GM12873 (cell line): ENCODE results near the gene LAMA5.

Source experiments
- CTCF ChIP-seq: IDR thresholded peaks from 2 replicates; pipeline ENCODE4 v1.5.1; 2012; ENCODE audit warnings: low read depth, mild to moderate bottlenecking, moderate library complexity, low read length, control low read depth; ENCODE audit not compliant: insufficient read depth; ENCODE audit errors: missing control alignments

The LAMA5 gene

GRCh38 chr20:62303062-62303339 lies 64.1 kb downstream of the LAMA5 start:
- no peak for TF ChIP-seq CTCF

- TF ChIP-seq CTCF: peak; percentile 82
Observed at GRCh38 chr20:62302341-62303061, 64.6 kb downstream of the LAMA5 start, which contains the start of gene ADRM1. TSS of gene ADRM1 (plus strand) at chr20:62302997. CDS start at chr20:62303569, 572 bp downstream.

GRCh38 chr20:62301773-62302340 lies 65.3 kb downstream of the LAMA5 start:
- TF ChIP-seq CTCF: peak; percentile 94

- no peak for TF ChIP-seq CTCF
Observed at GRCh38 chr20:62301111-62301668, 65.9 kb downstream of the LAMA5 start.

GRCh38 chr20:62300319-62300718 lies 66.8 kb downstream of the LAMA5 start:
- TF ChIP-seq CTCF: no peak

GRCh38 chr20:62299666-62300236 lies 67.4 kb downstream of the LAMA5 start:
- no peak for TF ChIP-seq CTCF

GRCh38 chr20:62298577-62299249 lies 68.4 kb downstream of the LAMA5 start:
- no peak for TF ChIP-seq CTCF
